A549 (cell line): ENCODE data around the gene PLCH1.

Source experiments
- CHD4 ChIP-seq: fragments of 200-600 bp; sonication (generic); IDR thresholded peaks from 2 replicates; pipeline ENCODE4 v1.6.1; 2016; ENCODE audit warnings: antibody characterized with exemption, mild to moderate bottlenecking, borderline replicate concordance
- CTCF ChIP-seq: fragments of >200 bp; sonication (Bioruptor Twin); formaldehyde crosslinking; IDR thresholded peaks from 3 replicates; pipeline ENCODE4 v1.5.1; 2016
- MAZ ChIP-seq: fragments of 150-350 bp; IDR thresholded peaks from 2 replicates; pipeline ENCODE4 v1.6.1; 2014; ENCODE audit warnings: antibody characterized with exemption, low read depth, low read length, borderline replicate concordance

- TF ChIP-seq CTCF (peak; percentile 80), MAZ (no peak), CHD4 (no peak)
Measured at GRCh38 chr3:155352900-155353490, 391.9 kb downstream of the PLCH1 start.
